K562 (cell line): ENCODE data around the gene PRSS53. TPM values are rescaled to one million over a fixed set of nuclear protein-coding genes. Genes with fewer than 3 reads are reported as not detected.

Experiments used
- CBFA2T3 ChIP-seq: fragments of 450-650 bp; IDR thresholded peaks from 2 replicates; pipeline ENCODE4 v1.6.1; 2017
- CHCHD3 ChIP-seq: fragments of 250-450 bp; sonication (Bioruptor Pico); IDR thresholded peaks from 2 replicates; pipeline ENCODE4 v2.1.2; 2022; ENCODE audit warnings: mild to moderate bottlenecking
- CREB3 ChIP-seq: fragments of 450-650 bp; conservative IDR thresholded peaks from 2 replicates; pipeline ENCODE4 v1.6.1; 2016; ENCODE audit warnings: missing genetic modification characterization, low read depth, mild to moderate bottlenecking, missing compliant biosample characterization, moderate library complexity
- GABPA ChIP-seq: fragments of 200-800 bp; sonication (Bioruptor generic); conservative IDR thresholded peaks from 2 replicates; pipeline ENCODE4 v1.6.1; 2016; ENCODE audit warnings: low read depth, missing genetic modification characterization, missing compliant biosample characterization
- HCFC1 ChIP-seq: IDR thresholded peaks from 2 replicates; pipeline ENCODE4 v1.6.1; 2012; ENCODE audit warnings: low read depth, low read length, improper control_type of control experiment
- HDAC2 ChIP-seq: fragments of 450-650 bp; IDR thresholded peaks from 2 replicates; pipeline ENCODE4 v1.6.1; 2016; ENCODE audit warnings: mild to moderate bottlenecking
- POLR2A ChIP-seq: fragments of 450-650 bp; conservative IDR thresholded peaks from 2 replicates; pipeline ENCODE4 v1.6.1; 2016
- SPI1 ChIP-seq: IDR thresholded peaks from 2 replicates; pipeline ENCODE4 v1.6.1; 2011; ENCODE audit warnings: low read depth, low read length, control low read depth, borderline replicate concordance
- SUPT5H ChIP-seq: fragments of 450-650 bp; IDR thresholded peaks from 2 replicates; pipeline ENCODE4 v1.6.1; 2016
- TEAD1 ChIP-seq, 2 experiments: fragments of 450-650 bp in 1 of 2; sonication (generic) in 1 of 2; formaldehyde crosslinking; IDR thresholded peaks; 2 replicates each; pipeline versions ENCODE4 v1.4.0 to v1.8.0; 2020 to 2022; ENCODE audit warnings: mild to moderate bottlenecking in 2 of 2, missing genetic modification reagents in 1 of 2
- TGIF2 ChIP-seq: sonication (generic); formaldehyde crosslinking; IDR thresholded peaks from 2 replicates; pipeline ENCODE4 v1.8.1; 2022; ENCODE audit warnings: mild to moderate bottlenecking, missing genetic modification reagents, moderate library complexity
- ZKSCAN3 ChIP-seq: fragments of 250-450 bp; sonication (Bioruptor Pico); IDR thresholded peaks from 2 replicates; pipeline ENCODE4 v1.4.0; 2020
- ZNF699 ChIP-seq: fragments of 250-450 bp; sonication (Bioruptor Pico); IDR thresholded peaks from 2 replicates; pipeline ENCODE4 v1.8.0; 2021; ENCODE audit warnings: mild to moderate bottlenecking, moderate library complexity; ENCODE audit not compliant: insufficient replicate concordance
- ZNF707 ChIP-seq: fragments of 250-450 bp; sonication (Bioruptor Pico); conservative IDR thresholded peaks from 2 replicates; pipeline ENCODE4 v1.8.0; 2022; ENCODE audit warnings: inconsistent platforms, mild to moderate bottlenecking, moderate library complexity
- polyA plus RNA-seq, 8 experiments: library from polyadenylated mRNA; depleted of rRNA in 4 of 8; stranded (reverse) in 5 of 8; unstranded in 3 of 8; fragments of >200 nt; fragmentation: Nextera tagmentation in 2 of 8; fragmentation: Illumina TruSeq in 1 of 8; extraction: Ambion mirVana in 2 of 8; extraction: Trizol in 1 of 8; gene quantifications; 2 replicates each; pipeline versions ENCODE4 v1.2.1 to v1.2.3, GENCODE V29; 2011 to 2014; ENCODE audit warnings: inconsistent platforms in 1 of 8, missing spikeins in 1 of 8
- total RNA-seq, 7 experiments: library from RNA; depleted of rRNA in 6 of 7; stranded (reverse); fragments of >200 nt in 6 of 7; fragmentation: Illumina TruSeq in 2 of 7; extraction: Trizol in 2 of 7; gene quantifications; 2 replicates each; pipeline versions ENCODE4 v1.2.1 to v1.2.3, GENCODE V29; 2011 to 2021; ENCODE audit warnings: low replicate concordance in 1 of 7
- TF ChIP-seq, protein P1 (sequence below), 2 experiments: fragments of 450-650 bp; IDR thresholded peaks; 2 replicates each; pipeline ENCODE4 v1.6.1; 2018; ENCODE audit warnings: mild to moderate bottlenecking in 2 of 2, low read depth in 1 of 2; ENCODE audit not compliant: partially characterized antibody in 2 of 2
- TF ChIP-seq, protein P2 (sequence below): fragments of 450-650 bp; IDR thresholded peaks from 2 replicates; pipeline ENCODE4 v1.6.1; 2016; ENCODE audit warnings: low read depth

Gene PRSS53
- total and polyA plus RNA-seq, 9 of the 15 experiments (the other 6 are each of a cell fraction or from before 2014, with no cell fraction given), result 0.40 to 1.9 (median 0.78) TPM; not detected in 2

GRCh38 chr16:31094424-31095120 lies 5.8 kb upstream of the PRSS53 start, which contains the start of gene VKORC1 (continued):
- TF ChIP-seq SPI1 (no peak), CREB3 (tag) (no peak), HDAC2 (peak; percentile 46; the same call in 1 of the 2 replicates), TGIF2 (CRISPR knock-in tag) (no peak), ZNF699 (no peak), TEAD1 (CRISPR knock-in tag; IDR thresholded peaks at IDR 0.05) (peak in 1 of 2 experiments; percentile 85; a peak in 2 of 4 replicates), SUPT5H (0 out of 2 replicates have a peak, but pooled peaks have one; percentile 61), ZNF707 (no peak), HCFC1 (peak; percentile 92), CBFA2T3 (peak; percentile 32; the same call in 1 of the 2 replicates), GABPA (peak; percentile 65), ZKSCAN3 (no peak), CHCHD3 (no peak), POLR2A (peak; percentile 77)
- TF ChIP-seq, protein P1, sequence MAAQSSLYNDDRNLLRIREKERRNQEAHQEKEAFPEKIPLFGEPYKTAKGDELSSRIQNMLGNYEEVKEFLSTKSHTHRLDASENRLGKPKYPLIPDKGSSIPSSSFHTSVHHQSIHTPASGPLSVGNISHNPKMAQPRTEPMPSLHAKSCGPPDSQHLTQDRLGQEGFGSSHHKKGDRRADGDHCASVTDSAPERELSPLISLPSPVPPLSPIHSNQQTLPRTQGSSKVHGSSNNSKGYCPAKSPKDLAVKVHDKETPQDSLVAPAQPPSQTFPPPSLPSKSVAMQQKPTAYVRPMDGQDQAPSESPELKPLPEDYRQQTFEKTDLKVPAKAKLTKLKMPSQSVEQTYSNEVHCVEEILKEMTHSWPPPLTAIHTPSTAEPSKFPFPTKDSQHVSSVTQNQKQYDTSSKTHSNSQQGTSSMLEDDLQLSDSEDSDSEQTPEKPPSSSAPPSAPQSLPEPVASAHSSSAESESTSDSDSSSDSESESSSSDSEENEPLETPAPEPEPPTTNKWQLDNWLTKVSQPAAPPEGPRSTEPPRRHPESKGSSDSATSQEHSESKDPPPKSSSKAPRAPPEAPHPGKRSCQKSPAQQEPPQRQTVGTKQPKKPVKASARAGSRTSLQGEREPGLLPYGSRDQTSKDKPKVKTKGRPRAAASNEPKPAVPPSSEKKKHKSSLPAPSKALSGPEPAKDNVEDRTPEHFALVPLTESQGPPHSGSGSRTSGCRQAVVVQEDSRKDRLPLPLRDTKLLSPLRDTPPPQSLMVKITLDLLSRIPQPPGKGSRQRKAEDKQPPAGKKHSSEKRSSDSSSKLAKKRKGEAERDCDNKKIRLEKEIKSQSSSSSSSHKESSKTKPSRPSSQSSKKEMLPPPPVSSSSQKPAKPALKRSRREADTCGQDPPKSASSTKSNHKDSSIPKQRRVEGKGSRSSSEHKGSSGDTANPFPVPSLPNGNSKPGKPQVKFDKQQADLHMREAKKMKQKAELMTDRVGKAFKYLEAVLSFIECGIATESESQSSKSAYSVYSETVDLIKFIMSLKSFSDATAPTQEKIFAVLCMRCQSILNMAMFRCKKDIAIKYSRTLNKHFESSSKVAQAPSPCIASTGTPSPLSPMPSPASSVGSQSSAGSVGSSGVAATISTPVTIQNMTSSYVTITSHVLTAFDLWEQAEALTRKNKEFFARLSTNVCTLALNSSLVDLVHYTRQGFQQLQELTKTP (IDR thresholded peaks at IDR 0.05; ENCODE audit: low read depth in 1 of 2, partially characterized antibody in 2 of 2), result peak in 1 of 2 experiments; percentile 97
- TF ChIP-seq, protein P2, sequence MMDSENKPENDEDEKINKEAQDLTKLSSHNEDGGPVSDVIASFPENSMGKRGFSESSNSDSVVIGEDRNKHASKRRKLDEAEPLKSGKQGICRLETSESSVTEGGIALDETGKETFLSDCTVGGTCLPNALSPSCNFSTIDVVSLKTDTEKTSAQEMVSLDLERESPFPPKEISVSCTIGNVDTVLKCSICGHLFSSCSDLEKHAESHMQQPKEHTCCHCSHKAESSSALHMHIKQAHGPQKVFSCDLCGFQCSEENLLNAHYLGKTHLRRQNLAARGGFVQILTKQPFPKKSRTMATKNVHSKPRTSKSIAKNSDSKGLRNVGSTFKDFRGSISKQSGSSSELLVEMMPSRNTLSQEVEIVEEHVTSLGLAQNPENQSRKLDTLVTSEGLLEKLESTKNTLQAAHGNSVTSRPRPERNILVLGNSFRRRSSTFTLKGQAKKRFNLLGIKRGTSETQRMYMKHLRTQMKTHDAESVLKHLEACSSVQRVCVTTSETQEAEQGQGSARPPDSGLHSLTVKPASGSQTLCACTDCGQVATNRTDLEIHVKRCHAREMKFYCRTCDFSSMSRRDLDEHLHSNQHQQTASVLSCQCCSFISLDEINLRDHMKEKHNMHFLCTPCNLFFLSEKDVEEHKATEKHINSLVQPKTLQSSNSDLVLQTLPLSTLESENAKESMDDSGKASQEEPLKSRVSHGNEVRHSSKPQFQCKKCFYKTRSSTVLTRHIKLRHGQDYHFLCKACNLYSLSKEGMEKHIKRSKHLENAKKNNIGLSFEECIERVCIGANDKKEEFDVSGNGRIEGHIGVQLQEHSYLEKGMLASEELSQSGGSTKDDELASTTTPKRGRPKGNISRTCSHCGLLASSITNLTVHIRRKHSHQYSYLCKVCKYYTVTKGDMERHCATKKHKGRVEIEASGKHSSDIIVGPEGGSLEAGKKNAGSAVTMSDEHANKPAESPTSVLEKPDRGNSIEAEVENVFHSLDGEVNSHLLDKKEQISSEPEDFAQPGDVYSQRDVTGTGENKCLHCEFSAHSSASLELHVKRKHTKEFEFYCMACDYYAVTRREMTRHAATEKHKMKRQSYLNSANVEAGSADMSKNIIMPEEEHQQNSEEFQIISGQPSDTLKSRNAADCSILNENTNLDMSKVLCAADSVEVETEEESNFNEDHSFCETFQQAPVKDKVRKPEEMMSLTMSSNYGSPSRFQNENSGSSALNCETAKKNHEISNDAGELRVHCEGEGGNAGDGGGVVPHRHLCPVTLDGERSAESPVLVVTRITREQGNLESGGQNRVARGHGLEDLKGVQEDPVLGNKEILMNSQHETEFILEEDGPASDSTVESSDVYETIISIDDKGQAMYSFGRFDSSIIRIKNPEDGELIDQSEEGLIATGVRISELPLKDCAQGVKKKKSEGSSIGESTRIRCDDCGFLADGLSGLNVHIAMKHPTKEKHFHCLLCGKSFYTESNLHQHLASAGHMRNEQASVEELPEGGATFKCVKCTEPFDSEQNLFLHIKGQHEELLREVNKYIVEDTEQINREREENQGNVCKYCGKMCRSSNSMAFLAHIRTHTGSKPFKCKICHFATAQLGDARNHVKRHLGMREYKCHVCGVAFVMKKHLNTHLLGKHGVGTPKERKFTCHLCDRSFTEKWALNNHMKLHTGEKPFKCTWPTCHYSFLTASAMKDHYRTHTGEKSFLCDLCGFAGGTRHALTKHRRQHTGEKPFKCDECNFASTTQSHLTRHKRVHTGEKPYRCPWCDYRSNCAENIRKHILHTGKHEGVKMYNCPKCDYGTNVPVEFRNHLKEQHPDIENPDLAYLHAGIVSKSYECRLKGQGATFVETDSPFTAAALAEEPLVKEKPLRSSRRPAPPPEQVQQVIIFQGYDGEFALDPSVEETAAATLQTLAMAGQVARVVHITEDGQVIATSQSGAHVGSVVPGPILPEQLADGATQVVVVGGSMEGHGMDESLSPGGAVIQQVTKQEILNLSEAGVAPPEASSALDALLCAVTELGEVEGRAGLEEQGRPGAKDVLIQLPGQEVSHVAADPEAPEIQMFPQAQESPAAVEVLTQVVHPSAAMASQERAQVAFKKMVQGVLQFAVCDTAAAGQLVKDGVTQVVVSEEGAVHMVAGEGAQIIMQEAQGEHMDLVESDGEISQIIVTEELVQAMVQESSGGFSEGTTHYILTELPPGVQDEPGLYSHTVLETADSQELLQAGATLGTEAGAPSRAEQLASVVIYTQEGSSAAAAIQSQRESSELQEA, result no peak
